GM23248 (cell line): ENCODE measurements around the gene LCE1E. TPM values are rescaled to one million over a fixed set of nuclear protein-coding genes. Genes with fewer than 3 reads are reported as not detected.

ENCODE experiments used
- DNase-seq: peaks from one replicate; pipeline ENCODE4 v3.0.0-alpha.2; 2015
- H2AFZ ChIP-seq: fragments of 200-600 bp; sonication (generic); 2 replicates; pipeline ENCODE4 v1.6.1; 2016; ENCODE audit warnings: antibody characterized with exemption
- H3F3A ChIP-seq: fragments of 200-600 bp; sonication (generic); 2 replicates; pipeline ENCODE4 v1.6.1; 2016; ENCODE audit warnings: mild to moderate bottlenecking, antibody characterized with exemption, mixed run types; ENCODE audit not compliant: insufficient read depth
- H3K27ac ChIP-seq: fragments of 200-600 bp; sonication (generic); 2 replicates; pipeline ENCODE4 v1.5.1; 2016; ENCODE audit warnings: mild to moderate bottlenecking
- H3K27me3 ChIP-seq: fragments of 200-600 bp; sonication (generic); replicated peaks from 2 replicates; pipeline ENCODE4 v1.6.1; 2016; ENCODE audit warnings: mild to moderate bottlenecking; ENCODE audit not compliant: insufficient read depth
- H3K36me3 ChIP-seq: fragments of 200-600 bp; sonication (generic); 2 replicates; pipeline ENCODE4 v1.6.1; 2016; ENCODE audit warnings: low read depth, mild to moderate bottlenecking
- H3K4me1 ChIP-seq: fragments of 200-600 bp; sonication (generic); 2 replicates; pipeline ENCODE4 v1.6.1; 2016; ENCODE audit warnings: mild to moderate bottlenecking; ENCODE audit not compliant: insufficient read depth
- H3K4me2 ChIP-seq: fragments of 200-600 bp; sonication (generic); one replicate; pipeline ENCODE4 v1.6.1; 2016; ENCODE audit warnings: mild to moderate bottlenecking; ENCODE audit not compliant: unreplicated experiment
- H3K4me3 ChIP-seq: fragments of 200-600 bp; sonication (generic); 2 replicates; pipeline ENCODE4 v1.5.1; 2016; ENCODE audit warnings: mild to moderate bottlenecking
- H3K79me2 ChIP-seq: fragments of 200-600 bp; sonication (generic); 2 replicates; pipeline ENCODE4 v1.6.1; 2016; ENCODE audit warnings: mild to moderate bottlenecking; ENCODE audit not compliant: insufficient read depth
- H3K9ac ChIP-seq: fragments of 200-600 bp; sonication (generic); 2 replicates; pipeline ENCODE4 v1.6.1; 2016; ENCODE audit warnings: mild to moderate bottlenecking
- H3K9me2 ChIP-seq: fragments of 200-600 bp; sonication (generic); 2 replicates; pipeline ENCODE4 v1.6.1; 2016; ENCODE audit warnings: mixed run types, mild to moderate bottlenecking, moderate library complexity; ENCODE audit not compliant: insufficient read depth
- H3K9me3 ChIP-seq: fragments of 200-600 bp; sonication (generic); one replicate; pipeline ENCODE4 v1.6.1; 2017; ENCODE audit warnings: low read depth
- H4K20me1 ChIP-seq: fragments of 200-600 bp; sonication (generic); 2 replicates; pipeline ENCODE4 v1.6.0; 2016; ENCODE audit not compliant: insufficient read depth
- EZH2 ChIP-seq: fragments of 200-600 bp; sonication (generic); IDR thresholded peaks from 2 replicates; pipeline ENCODE4 v1.6.1; 2018; ENCODE audit warnings: antibody characterized with exemption, mild to moderate bottlenecking; ENCODE audit not compliant: insufficient read depth, poor library complexity, severe bottlenecking
- EZH2phosphoT487 ChIP-seq: fragments of 200-600 bp; sonication (generic); IDR thresholded peaks from 2 replicates; pipeline ENCODE4 v1.6.1; 2018; ENCODE audit warnings: antibody characterized with exemption, moderate library complexity, mild to moderate bottlenecking, low read depth; ENCODE audit not compliant: insufficient read depth
- WGBS, 2 experiments: methylation state at CpG; one replicate each; pipeline ENCODE4 v1.1.6; 2015 to 2017; ENCODE audit warnings: low lambda C conversion rate in 2 of 2, low coverage in 1 of 2; ENCODE audit errors: missing lambda C conversion rate in 2 of 2; 5-methylcytosine and 5-hydroxymethylcytosine counted together
- in situ Hi-C: fragments of 300-500 bp; cut with MboI; formaldehyde crosslinking; loops from 2 replicates; pipeline ENCODE4 v1.15.0; 2020
- polyA plus RNA-seq: library from polyadenylated mRNA; unstranded; fragments of >200 nt; fragmentation: Nextera tagmentation; extraction: Ambion mirVana; gene quantifications from 2 replicates; pipeline ENCODE4 v1.2.1, GENCODE V29; 2016
- total RNA-seq: library from RNA; depleted of rRNA; stranded (reverse); fragments of >200 nt; shearing (Covaris generic); gene quantifications from 2 replicates; pipeline ENCODE4 v1.2.3, GENCODE V29; 2014

The LCE1E gene
- total and polyA plus RNA-seq, 2 experiments from 2014 or later, result not detected

GRCh38 chr1:152801333-152801732, 15.3 kb downstream of the LCE1E start:
- no peak overlapping the region for H3K27ac ChIP-seq
- 4 to 5% methylated on average over 1 of the region's 1 CpG for WGBS, 2 experiments
- no peaks in the 10 kb centered on the region for H3K4me1 ChIP-seq
- H3K4me3 ChIP-seq, result no peak overlapping the region
- TF ChIP-seq EZH2 (no peak), EZH2phosphoT487 (no peak)
- H4K20me1 ChIP-seq, result no peaks in the 10 kb centered on the region
- no peaks in the 10 kb centered on the region for H3K9me2 ChIP-seq
- H3K79me2 ChIP-seq, result no peaks in the 10 kb centered on the region
- H3F3A ChIP-seq, result no peaks in the 10 kb centered on the region
- in situ Hi-C loops, result no loop called here
- H2AFZ ChIP-seq, result no peak overlapping the region
- H3K9ac ChIP-seq, result no peak overlapping the region
- peaks cover 9% of the 10 kb centered on the region; the same call in 1 of the 2 replicates for H3K27me3 ChIP-seq
- H3K4me2 ChIP-seq, result no peak overlapping the region
- DNase-seq, result peak; percentile 12
- H3K36me3 ChIP-seq, result no peaks in the 10 kb centered on the region
- H3K9me3 ChIP-seq, result no peaks in the 10 kb centered on the region

- no peaks in the 10 kb centered on the region for H3K4me1 ChIP-seq
- H3K27me3 ChIP-seq, result no peaks in the 10 kb centered on the region
- 10 to 20% methylated on average over 3 of the region's 3 CpGs for WGBS, 2 experiments
- H3K27ac ChIP-seq, result no peak within 1 kb of the TSS
- no peaks in the 10 kb centered on the region for H3F3A ChIP-seq
- no peaks in the 10 kb centered on the region for H3K9me3 ChIP-seq
- H4K20me1 ChIP-seq, result no peaks in the 10 kb centered on the region
- H3K36me3 ChIP-seq, result no peaks in the 10 kb centered on the region
- in situ Hi-C loops, result no loop called here
- TF ChIP-seq EZH2, result no peak
- no peak for TF ChIP-seq EZH2phosphoT487
- DNase-seq, result no peak
- H3K9ac ChIP-seq, result no peak within 1 kb of the TSS
- H3K4me2 ChIP-seq, result no peak within 1 kb of the TSS
- H3K79me2 ChIP-seq, result no peaks in the 10 kb centered on the region
- no peaks in the 10 kb centered on the region for H3K9me2 ChIP-seq
- no peak within 1 kb of the TSS for H3K4me3 ChIP-seq
- H2AFZ ChIP-seq, result no peak within 1 kb of the TSS
These were observed 20.5 kb downstream of the LCE1E start, which contains the start of gene LCE1C for GRCh38 chr1:152806576-152806975. TSS of gene LCE1C (minus strand) at chr1:152806651. CDS start at chr1:152805478, 1,173 bp downstream.

- Histone ChIP-seq H3K36me3 (no peaks in the 10 kb centered on the region), H4K20me1 (no peaks in the 10 kb centered on the region), H3K9me3 (no peaks in the 10 kb centered on the region), H3K4me2 (no peak overlapping the region), H3K4me3 (no peak overlapping the region), H3K4me1 (no peaks in the 10 kb centered on the region), H2AFZ (no peak overlapping the region), H3K9ac (no peak overlapping the region), H3K27me3 (0 out of 2 replicates have a peak, but pooled peaks cover 3% of the 10 kb centered on the region), H3F3A (no peaks in the 10 kb centered on the region), H3K9me2 (no peaks in the 10 kb centered on the region), H3K79me2 (no peaks in the 10 kb centered on the region), H3K27ac (no peak overlapping the region)
- no peak for DNase-seq
- 15 to 20% methylated on average over 2 of the region's 2 CpGs for WGBS, 2 experiments
- in situ Hi-C loops, result no loop called here
- TF ChIP-seq EZH2phosphoT487 (no peak), EZH2 (no peak)
These were observed 25.0 kb downstream of the LCE1E start for GRCh38 chr1:152811050-152811449.

- Histone ChIP-seq H3K9me3 (no peaks in the 10 kb centered on the region), H3F3A (no peaks in the 10 kb centered on the region), H3K27ac (no peak within 1 kb of the TSS), H3K27me3 (0 out of 2 replicates have a peak, but pooled peaks cover 3% of the 10 kb centered on the region), H3K4me3 (no peak within 1 kb of the TSS), H4K20me1 (no peaks in the 10 kb centered on the region), H3K9ac (no peak within 1 kb of the TSS), H3K4me2 (no peak within 1 kb of the TSS), H3K4me1 (no peaks in the 10 kb centered on the region), H3K79me2 (no peaks in the 10 kb centered on the region), H3K36me3 (no peaks in the 10 kb centered on the region), H2AFZ (no peak within 1 kb of the TSS), H3K9me2 (no peaks in the 10 kb centered on the region)
- in situ Hi-C loops, result no loop called here
- no peak for TF ChIP-seq EZH2
- no peak for TF ChIP-seq EZH2phosphoT487
- WGBS, 2 experiments, result 38 to 41% methylated on average over 2 of the region's 2 CpGs
- DNase-seq, result no peak
These were observed 25.6 kb downstream of the LCE1E start, which contains the start of gene LCE1B for GRCh38 chr1:152811671-152812070. TSS of gene LCE1B (plus strand) at chr1:152811971. CDS start at chr1:152812447, 476 bp downstream.

GRCh38 chr1:152817309-152817708, 31.3 kb downstream of the LCE1E start:
- Histone ChIP-seq H3K27me3 (0 out of 2 replicates have a peak, but pooled peaks cover 2% of the 10 kb centered on the region), H3K9me2 (no peaks in the 10 kb centered on the region), H3K9me3 (no peaks in the 10 kb centered on the region), H3K27ac (no peak overlapping the region), H3K79me2 (no peaks in the 10 kb centered on the region), H4K20me1 (no peaks in the 10 kb centered on the region), H3K9ac (no peak overlapping the region), H3K36me3 (no peaks in the 10 kb centered on the region), H3K4me3 (no peak overlapping the region), H2AFZ (no peak overlapping the region), H3K4me1 (no peaks in the 10 kb centered on the region), H3F3A (no peaks in the 10 kb centered on the region), H3K4me2 (no peak overlapping the region)
- in situ Hi-C loops, result no loop called here
- WGBS, 2 experiments, result 42 to 46% methylated on average over 6 of the region's 6 CpGs
- TF ChIP-seq EZH2phosphoT487 (no peak), EZH2 (no peak)
- DNase-seq, result peak; percentile 42
